Head of caudate nucleus (tissue), 42 donors: Measurements from ENCODE around the gene ARHGAP22.
A peak's percentile ranks its signal among the peaks of the same experiment; 100 is the strongest.

ENCODE experiments used
- DNase-seq, 42 donors: peaks; one replicate each; pipeline versions ENCODE4 v3.0.0 to v3.0.0-alpha.2; 2020 to 2021; ENCODE audit warnings: mixed read lengths in 7 of 42
- intact Hi-C: fragments of 100-400 bp; cut with DNase I; formaldehyde crosslinking; loops from one replicate; pipeline ENCODE4 v1.15.0; 2022

ARHGAP22 gene

DNA sequence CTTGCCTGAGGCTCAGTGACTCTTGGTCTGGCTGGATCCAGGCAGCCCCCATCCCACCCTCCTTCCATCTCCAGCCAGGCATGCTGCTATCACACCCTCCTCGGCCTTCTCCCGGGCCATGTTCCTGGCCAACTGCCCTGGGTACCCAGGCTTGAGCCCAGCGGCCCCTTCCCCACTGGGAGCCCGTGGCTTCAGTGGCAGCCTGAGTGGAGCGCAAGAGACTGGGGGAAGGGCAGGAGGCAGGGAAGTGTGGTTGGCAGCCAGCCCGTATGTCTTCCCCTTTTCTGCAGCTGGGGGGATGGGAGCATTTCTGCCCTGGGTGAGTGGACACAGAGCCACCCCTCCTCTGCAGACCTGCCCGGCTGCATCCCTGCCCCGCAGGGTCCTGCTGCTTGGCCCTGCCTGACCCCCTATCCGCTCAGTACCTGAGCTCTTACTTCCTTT is 148.5 kb downstream of the ARHGAP22 start:
- DNase-seq, result peak in 39 of 42 donors; percentile 24 to 77 (median 61)
- intact Hi-C loops, result no loop called here

- intact Hi-C loops, result no loop called here
- peak in 10 of 42 donors; percentile 4 to 29 (median 13) for DNase-seq
These were observed 149.3 kb downstream of the ARHGAP22 start for GRCh38 chr10:48455392-48456151.

DNA sequence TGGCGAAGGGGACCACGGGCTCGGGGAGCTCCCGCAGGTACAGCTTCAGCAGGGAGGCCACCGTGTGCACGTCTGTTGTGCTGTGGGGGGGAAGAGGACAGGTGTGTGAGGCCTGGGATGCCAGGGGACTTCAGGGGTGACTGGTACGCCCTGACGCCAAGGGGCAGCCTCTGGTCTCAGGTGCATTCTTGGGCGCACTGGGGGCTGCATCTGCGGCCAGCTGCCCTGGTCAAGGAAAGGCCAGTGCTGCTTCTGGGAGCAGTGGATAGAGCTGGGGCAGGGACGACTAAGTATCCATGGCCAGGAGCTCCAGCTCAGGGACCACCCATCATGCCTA is 149.8 kb downstream of the ARHGAP22 start:
- intact Hi-C loops, result no loop called here
- peak in 6 of 42 donors; percentile 10 to 24 (median 20) for DNase-seq

- intact Hi-C loops, result no loop called here
These were observed 150.4 kb downstream of the ARHGAP22 start for GRCh38 chr10:48454302-48455054.

DNA sequence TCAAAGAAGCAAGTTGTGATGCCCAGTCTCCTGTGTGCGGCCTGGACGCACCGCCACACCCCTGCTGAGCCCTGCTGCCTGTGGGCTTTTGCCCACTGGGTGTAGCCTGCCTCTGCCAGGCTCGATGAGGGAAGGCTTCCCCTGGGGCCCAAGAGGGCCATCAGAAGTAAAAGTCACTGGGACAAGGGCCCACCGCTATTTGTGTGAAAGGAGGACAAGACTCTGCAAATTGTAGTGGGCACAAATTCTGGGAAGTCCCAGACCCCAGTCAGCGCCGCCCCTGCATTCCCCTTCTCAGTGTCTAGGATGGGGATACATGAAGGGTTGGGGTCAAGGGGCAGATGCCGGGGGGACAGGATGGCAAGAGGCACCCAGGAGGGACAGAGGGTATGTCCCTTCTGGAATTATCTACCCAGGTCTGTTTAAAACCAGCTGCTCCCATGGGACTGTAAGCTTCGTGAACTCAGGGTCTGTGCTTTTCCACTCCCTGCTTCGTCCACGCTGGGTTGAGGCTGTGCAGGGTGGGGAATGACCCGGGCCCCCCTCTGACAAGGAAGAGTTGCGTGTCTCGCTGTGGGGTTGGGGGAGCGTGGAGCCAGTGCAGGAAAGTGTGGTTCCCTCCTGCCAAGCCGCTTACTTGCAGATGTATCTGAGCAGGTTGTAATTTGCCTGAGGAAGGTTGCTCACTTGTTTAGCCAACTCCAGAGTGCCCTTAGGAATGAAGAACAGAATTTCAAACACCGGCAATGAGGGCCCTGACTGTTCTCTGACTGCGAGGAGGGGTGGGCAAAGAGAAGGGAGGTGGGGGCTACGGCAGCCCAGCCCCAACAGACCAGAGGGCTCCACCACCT is 151.2 kb downstream of the ARHGAP22 start:
- intact Hi-C loops, result no loop called here
- DNase-seq, result peak in 7 of 42 donors; percentile 10 to 31 (median 13)

More at GRCh38 chr10:48454302-48455054, 150.4 kb downstream of the ARHGAP22 start:
- peak in 9 of 42 donors; percentile 7 to 29 (median 18) for DNase-seq

GRCh38 chr10:48452879-48453412 is 151.9 kb downstream of the ARHGAP22 start:
- intact Hi-C loops, result no loop called here
- DNase-seq, result peak in 5 of 42 donors; percentile 4 to 34 (median 10)

DNA sequence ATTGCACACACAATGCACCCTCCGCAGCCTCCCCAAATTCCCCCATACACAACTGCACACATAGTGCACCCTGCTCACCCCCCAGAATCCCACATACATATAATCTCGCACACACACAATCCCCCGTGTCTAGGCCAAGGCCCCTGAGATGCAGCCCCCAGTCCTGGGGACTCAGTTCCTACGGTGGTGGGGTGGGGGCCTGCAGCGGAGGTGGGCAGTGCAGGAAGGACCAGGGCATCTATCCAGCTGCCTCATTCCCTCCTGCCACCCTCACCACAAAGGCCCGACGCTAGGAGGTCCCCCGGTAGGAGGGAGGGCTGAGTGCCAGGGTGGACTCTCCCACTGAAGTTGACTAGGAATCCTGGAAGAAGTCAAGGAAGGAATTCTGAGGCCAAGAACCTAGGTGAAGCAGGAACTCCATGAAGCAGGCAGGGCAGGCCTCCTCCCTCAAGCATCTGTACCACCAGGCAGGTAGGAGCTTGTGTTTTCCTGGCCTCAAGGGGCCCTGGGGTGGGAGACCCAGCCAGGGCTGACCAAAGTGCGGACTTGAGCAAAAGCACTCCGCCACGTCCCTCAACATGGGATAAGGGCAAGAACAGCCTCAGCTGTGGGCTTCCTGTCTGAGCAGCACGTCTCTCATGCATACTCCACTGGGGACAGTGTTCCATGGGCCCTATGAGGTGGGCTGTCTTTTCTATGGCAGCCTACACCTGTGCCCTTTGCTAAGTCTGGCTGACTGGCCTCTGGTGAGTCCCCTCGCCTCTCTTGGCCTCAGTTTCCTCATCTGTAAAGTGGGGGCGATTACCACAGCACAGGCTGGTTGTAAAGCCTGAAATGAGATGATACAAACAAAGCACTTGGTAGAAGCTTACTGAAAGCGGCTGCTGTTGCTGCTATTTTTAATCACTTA is 152.6 kb downstream of the ARHGAP22 start:
- intact Hi-C loops, result no loop called here
- peak in 6 of 42 donors; percentile 3 to 34 (median 12) for DNase-seq

DNA sequence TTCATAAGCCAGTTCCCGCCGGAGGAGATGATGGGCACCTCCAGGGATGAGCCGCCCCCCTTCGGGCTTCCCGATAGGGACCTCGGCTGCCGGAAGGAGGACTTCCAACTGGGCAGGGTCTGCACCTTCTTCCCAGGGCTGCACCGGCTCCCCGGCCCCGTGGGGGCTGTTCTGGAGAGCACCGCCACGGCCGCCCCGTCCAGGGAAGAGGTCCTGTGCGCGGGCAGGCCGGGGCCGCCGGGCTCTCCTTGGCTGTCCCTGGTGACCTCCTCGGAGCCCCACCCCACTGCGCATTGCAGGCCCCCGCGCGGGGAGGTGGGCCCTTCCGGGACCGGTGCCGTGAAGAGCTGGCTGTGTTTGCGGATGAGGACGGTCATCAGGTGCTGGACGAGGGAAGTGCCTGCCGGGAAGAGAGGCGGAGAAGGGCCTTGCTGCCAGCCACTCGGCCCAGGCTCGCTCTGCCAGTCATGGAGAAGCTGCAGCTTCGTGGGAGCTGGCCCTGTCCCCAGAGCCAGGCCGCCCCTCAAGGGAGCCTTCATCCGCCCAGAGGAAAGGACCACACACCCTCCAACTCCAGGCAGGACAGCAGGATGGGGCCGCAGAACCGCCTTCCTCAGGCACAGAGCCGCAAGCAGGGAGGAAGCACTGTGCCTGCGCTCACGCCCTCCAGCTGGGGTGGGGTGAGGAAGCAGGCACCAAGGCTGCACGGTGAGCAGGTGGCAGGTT is 154.0 kb downstream of the ARHGAP22 start:
- DNase-seq, result peak in 7 of 42 donors; percentile 7 to 33 (median 19)
- intact Hi-C loops, result no loop called here

DNA sequence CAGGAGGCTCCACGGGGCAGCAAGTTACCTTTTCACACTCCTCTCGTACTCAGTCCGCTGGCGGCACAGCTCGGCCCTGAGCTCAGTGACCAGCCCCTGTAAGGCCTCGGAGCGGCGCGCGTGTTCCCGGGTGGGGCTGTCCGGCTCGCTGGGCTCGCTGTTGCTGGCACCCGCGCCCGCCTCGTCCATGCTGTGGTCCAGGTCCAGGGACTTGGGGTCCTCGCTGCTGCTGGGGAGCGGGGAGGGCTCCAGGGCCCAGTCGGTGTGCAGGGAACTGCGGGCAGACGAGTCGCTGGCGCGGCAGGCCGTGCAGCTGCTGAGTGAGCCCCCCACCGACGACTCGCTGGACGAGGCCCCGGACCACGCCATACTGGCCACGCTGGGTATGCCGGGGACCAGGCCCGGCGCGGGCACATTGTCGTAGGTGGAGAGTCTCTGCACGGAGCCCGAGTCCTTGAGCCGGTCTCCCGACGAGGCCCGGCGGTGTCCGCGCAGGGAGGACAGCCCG is 154.6 kb downstream of the ARHGAP22 start:
- peak in 7 of 42 donors; percentile 10 to 37 (median 14) for DNase-seq
- intact Hi-C loops, result no loop called here

GRCh38 chr10:48449501-48450232 is 155.2 kb downstream of the ARHGAP22 start:
- intact Hi-C loops, result no loop called here
- DNase-seq, result peak in 35 of 42 donors; percentile 30 to 75 (median 58)

- peak in 4 of 42 donors; percentile 7 to 25 (median 14) for DNase-seq
- intact Hi-C loops, result no loop called here
These were observed 156.1 kb downstream of the ARHGAP22 start for GRCh38 chr10:48448796-48449195.

- peak in 5 of 42 donors; percentile 7 to 36 (median 10) for DNase-seq
- intact Hi-C loops, result no loop called here
These were observed 157.3 kb downstream of the ARHGAP22 start for GRCh38 chr10:48447356-48448215.

GRCh38 chr10:48446785-48447184 is 158.1 kb downstream of the ARHGAP22 start:
- peak in 4 of 42 donors; percentile 8 to 34 (median 10) for DNase-seq
- intact Hi-C loops, result no loop called here

- peak in 2 of 42 donors; percentile 14 to 31 for DNase-seq
- intact Hi-C loops, result no loop called here
These were observed 158.9 kb downstream of the ARHGAP22 start for GRCh38 chr10:48445932-48446331.
